Hematopoietic multipotent progenitor cell (in vitro differentiated cells): ENCODE data around the gene PCDHGC3. TPM values are rescaled to one million over a fixed set of nuclear protein-coding genes. Genes with fewer than 3 reads are reported as not detected.
A peak's percentile ranks its signal among the peaks of the same experiment; 100 is the strongest.

Source experiments
- DNase-seq, 3 donors: peaks; one replicate each; pipeline ENCODE4 v3.0.0-alpha.2; 2011 to 2015; ENCODE audit warnings: low read depth in 2 of 3, low spot score in 2 of 3
- total RNA-seq: library from RNA; depleted of rRNA; stranded (reverse); fragments of >200 nt; gene quantifications from one replicate; pipeline ENCODE4 v1.2.3, GENCODE V29; 2012

PCDHGC3 gene
- total RNA-seq, 1 donor = 1.1 TPM

DNA sequence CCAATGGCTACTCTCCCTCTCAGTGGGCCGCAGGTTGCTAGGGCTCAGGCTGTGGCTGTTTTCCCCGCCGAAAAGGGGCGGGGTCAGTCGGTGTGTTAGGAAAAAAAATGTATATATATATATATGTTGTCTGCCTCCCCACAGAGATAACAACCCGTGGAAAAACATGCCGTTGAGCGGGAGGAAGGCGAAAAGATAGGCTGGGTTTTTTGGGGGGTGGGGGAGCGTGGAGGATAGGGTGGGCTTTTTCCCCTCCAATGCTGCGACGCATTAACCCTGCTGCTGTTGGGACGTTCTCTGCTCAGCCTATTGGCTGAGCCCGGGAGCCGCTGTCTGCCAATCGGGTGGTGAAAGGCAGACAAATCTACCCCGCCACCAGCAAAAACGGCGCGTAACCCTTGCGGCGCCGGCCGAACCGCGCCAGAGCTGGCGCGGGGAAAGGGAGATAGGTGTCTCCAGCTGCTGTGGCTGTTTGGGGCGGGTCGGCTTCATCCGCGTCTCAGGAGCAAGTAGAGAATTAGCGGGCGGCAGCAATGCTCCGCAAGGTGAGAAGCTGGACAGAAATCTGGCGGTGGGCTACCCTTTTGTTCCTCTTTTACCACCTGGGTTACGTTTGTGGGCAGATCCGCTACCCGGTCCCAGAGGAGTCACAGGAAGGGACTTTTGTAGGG, 9.0 kb downstream of the PCDHGC3 start, which contains the start of gene PCDHGC4:
PCDHGC4 (plus strand) TSS at position 390 of the 671 bp plus-strand sequence; CDS start at position 534, 144 bp downstream.
- DNase-seq = no peak

DNA sequence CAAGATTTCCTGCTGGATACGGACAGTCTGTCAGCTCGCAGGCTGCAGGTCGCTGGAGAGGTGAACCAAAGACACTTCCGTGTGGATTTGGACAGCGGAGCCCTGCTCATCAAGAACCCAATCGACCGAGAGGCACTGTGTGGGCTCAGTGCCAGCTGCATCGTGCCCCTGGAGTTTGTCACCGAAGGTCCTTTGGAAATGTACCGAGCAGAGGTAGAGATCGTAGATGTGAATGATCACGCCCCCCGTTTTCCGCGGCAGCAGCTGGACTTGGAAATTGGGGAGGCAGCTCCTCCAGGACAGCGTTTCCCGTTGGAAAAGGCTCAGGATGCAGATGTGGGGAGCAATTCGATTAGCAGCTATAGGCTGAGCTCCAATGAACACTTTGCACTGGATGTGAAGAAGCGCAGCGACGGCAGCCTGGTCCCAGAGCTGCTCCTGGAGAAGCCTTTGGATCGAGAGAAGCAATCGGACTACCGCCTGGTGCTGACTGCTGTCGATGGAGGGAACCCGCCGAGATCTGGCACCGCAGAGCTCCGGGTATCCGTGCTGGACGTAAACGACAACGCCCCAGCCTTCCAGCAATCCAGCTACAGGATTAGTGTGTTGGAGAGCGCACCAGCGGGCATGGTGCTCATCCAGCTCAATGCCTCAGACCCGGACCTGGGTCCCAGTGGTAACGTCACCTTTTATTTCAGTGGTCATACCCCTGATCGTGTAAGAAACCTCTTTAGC, 9.7 kb downstream of the PCDHGC3 start:
- no peak for DNase-seq

DNA sequence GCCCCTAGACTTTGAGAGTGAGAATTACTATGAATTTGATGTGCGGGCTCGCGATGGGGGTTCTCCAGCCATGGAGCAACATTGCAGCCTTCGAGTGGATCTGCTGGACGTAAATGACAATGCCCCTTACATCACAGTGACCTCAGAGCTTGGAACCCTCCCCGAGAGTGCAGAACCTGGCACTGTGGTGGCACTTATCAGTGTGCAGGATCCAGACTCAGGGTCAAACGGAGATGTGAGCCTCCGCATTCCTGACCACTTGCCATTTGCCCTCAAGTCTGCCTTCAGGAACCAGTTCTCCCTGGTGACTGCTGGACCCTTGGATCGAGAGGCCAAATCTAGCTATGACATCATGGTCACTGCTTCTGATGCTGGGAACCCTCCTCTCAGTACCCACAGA, 10.3 kb downstream of the PCDHGC3 start:
- no peak for DNase-seq

DNA sequence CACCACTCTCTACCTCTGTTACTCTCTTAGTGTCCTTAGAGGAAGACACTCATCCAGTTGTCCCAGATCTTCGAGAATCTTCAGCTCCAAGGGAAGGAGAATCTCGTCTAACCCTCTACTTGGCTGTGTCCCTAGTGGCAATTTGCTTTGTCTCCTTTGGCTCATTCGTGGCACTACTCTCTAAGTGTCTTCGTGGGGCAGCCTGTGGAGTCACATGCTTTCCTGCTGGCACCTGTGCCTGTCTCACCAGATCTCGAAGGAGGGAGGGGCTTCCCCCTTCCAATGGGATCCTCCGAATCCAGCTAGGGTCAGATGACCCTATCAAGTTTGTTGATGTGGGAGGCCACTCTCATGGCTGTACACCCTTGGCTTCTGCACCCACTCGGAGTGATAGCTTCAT, 11.4 kb downstream of the PCDHGC3 start:
- no peak for DNase-seq

DNA sequence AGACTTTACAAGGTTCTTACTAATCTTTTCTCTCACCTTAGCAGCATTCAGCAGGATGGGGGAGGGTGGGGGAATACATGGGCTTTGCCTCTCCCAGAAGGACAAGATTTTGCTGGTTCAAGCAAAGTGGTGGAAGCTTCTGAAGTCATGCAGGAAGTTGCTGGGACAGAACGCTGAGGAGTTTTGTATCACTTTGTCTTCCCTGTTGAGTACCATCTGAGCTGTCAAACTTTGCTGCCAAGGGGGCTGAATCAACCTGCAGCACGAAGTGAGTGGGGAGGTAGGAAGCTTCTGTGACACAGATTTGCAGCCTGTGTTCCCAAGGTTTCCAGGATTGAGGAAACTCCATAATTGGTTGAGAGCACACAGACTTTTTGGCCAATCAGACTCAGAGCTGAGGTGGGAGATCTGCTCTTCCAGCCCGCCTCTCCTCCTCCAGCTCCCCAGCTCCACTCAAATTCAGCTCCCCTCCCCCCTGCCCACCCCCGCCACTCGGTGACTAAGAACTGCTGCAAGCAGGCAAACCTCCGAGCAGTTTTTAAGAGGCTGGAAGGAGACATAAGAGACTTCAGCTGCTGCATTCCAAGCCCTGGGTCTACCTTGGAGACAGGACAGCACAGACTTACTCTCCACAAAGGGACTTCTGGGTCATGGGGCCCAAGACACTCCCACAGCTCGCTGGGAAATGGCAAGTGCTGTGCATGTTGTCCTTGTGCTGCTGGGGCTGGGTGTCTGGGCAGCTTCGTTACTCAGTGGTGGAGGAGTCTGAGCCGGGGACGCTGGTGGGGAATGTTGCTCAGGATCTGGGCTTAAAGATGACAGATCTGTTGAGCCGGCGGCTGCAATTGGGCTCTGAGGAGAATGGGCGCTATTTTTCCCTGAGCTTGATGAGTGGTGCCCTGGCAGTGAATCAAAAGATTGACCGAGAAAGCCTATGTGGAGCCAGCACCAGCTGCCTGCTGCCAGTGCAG, 13.1 kb downstream of the PCDHGC3 start, which contains the start of gene PCDHGC5:
PCDHGC5 (plus strand) TSS at position 491 of the 971 bp plus-strand sequence; CDS start at position 651, 160 bp downstream.
- no peak for DNase-seq

DNA sequence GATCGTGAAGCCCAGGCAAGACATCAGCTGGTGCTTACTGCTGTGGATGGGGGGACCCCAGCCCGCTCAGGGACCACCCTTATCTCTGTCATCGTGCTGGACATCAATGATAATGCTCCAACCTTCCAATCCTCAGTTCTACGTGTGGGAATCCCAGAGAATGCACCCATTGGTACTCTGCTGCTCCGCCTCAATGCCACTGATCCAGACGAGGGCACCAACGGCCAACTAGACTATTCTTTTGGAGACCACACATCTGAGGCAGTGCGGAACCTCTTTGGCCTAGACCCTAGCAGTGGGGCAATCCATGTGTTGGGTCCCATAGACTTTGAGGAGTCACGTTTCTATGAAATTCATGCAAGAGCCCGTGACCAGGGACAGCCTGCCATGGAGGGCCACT, 14.1 kb downstream of the PCDHGC3 start:
- DNase-seq = no peak

DNA sequence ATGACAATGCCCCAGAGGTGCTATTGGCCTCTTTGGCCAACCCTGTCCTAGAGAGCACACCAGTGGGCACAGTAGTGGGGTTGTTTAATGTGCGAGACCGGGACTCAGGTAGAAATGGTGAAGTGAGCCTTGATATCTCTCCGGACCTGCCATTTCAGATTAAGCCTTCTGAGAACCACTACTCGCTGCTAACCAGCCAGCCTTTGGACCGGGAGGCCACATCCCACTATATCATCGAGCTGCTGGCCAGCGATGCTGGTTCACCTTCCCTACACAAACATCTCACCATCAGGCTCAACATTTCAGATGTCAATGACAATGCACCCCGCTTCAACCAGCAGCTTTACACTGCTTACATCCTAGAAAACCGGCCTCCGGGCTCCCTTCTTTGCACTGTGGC, 14.5 kb downstream of the PCDHGC3 start:
- no peak for DNase-seq

DNA sequence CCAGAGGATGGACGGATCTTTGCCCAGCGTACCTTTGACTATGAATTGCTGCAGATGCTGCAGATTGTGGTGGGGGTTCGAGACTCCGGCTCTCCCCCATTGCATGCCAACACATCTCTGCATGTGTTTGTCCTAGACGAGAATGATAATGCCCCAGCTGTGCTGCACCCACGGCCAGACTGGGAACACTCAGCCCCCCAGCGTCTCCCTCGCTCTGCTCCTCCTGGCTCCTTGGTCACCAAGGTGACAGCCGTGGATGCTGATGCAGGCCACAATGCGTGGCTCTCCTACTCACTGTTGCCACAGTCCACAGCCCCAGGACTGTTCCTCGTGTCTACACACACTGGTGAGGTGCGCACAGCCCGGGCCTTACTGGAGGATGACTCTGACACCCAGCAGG, 15.0 kb downstream of the PCDHGC3 start:
- DNase-seq = no peak

DNA sequence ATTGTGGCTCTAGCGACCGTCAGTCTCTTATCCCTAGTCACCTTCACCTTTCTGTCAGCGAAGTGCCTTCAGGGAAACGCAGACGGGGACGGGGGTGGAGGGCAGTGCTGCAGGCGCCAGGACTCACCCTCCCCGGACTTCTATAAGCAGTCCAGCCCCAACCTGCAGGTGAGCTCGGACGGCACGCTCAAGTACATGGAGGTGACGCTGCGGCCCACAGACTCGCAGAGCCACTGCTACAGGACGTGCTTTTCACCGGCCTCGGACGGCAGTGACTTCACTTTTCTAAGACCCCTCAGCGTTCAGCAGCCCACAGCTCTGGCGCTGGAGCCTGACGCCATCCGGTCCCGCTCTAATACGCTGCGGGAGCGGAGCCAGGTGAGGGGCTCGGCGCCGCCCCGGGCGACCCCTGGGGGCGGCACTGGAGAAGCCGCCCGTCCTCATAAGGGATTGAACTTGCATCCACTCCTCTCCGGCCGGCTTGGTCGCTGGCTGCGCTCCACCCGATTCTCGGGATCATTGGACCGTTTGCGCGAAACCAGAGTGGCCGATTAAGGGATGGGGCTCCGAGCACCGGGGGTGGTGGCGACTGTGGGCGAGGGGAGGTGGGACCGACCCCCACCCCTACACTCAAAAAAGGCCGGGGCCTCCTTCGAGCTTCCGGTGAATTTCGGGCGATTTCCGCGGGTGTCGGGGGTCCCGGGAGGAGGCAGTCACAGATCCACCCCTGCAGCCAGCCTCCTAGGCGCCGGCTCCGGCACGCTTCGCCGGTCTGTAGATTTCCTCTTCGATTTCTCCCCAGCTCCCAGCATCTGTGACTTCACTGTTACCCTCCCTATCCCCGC, 15.8 kb downstream of the PCDHGC3 start:
- no peak for DNase-seq

DNA sequence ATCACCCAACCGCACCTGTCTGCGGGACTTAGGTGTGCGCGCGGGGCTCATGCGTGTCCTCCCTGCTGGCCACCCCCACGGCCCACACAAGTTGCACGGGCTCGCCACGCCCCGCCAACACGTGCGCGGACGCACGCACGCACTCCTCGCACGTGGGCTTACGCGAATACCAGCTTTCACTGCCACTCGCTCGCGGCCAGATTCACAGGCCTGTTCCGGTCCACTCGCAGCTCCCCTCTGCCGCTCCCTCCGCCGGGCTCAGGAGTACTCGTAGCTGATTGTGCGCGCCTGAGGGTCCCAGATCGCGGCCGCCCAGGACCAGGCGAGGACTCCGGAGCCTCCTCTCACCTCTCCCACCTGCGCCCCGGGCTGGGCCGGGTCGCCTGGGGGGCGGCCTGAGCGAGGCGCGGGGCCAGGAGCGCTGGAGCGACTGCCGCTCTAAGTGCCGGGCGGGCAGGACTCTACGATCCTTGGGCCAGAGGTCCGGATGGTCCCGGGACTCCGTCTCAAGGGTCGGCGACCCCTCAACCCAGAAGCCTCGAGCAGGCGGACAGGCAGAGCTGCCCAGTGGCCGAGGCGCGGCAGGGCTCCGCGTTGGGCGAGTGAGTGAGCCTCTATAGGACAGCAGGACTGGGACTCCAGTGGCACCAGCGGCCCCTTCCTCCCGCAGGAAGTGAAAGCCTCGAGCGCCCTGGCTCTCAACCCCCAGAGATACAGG, 16.6 kb downstream of the PCDHGC3 start:
- peak in 1 of 3 donors; percentile 50 for DNase-seq

DNA sequence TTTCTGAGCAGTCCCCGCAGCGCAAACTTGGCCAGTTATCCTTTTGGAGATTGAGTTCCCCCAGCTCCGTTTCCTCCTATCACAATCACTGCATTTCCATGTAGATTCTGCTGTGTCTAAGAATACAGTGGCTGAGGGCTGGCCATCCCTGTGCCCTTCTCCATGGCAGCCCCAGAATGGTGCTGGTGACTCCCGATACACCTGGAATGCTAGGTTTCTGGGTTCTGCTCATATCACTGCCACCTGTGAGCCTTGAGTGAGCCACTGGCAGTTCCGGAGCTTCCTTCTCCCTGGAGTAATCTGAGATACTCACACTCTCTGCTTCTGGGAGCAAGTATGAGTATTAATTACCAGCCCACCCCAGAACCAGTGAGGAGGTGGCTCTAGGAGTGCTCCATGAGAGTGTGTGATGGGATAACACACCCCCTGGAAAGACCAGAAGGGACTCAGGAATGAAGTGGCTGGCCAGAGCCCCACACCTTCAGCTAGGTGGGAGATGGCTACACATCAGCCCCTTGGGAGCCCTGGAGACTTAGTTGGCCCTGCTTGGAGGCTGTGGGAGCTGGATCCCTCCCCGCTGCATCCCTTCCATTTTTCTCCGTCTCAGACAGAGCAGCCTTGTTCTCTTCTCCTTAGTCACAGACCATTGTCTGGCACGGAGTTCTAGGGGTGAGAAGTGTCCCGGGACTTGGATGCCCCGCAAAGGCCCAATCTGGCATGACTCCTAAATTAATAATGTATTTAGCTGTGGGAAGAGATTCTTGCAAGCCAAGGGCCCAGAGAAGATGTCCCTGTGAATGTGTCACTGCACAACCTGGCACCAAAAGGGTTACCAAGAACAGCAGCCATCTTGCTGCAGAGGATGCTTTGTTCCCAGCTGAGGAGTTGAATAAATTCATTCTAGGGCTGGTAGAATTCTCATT, 18.0 kb downstream of the PCDHGC3 start:
- no peak for DNase-seq

DNA sequence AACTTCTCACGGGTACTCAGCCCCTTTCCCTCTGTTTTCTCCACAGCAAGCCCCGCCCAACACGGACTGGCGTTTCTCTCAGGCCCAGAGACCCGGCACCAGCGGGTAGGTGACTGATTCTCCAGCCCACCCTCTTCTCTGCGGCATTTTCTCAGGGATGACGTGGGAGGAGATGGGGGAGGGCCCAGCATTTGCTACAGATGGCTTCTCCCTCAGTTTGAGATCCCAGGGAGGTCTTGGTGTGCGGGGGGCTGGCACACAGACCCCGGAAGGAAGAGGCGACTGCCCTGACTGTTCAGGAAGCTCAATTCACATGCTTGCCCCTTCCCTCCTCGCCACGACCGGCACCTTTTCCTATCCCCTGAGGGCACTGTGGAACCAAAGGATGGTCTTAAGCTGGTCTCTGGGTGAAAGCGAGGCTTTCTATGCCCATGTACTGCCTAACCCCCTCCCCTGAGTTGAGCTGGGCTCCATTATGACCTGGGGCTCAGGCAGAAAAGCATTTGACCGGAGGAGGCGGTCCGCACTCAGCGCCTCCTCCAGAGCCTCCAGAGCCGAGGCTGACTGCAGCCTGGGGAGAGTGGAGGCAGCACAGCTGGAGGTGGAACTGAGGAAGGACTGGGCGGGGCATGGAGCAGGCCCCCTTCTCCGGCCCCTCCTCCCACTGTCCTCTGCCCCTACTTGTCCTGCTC, 19.1 kb downstream of the PCDHGC3 start:
- DNase-seq = no peak

DNA sequence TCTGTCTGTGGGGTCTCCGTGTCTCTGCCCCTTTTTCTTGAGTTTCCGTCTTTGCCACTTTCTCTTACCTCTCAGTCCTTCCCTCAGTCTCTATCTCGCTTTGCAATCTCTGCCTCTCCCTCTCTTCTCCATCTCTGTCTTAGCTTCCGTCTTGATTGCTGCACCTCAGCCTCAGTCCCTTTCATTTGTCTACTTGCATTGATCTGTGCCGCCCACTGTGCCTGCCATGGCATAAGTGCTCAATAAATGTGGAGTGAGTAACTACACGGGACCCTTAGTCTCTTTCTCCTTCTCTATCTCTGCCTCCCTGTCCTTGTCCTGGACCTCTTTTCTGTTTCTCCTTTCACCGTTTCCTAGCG, 19.7 kb downstream of the PCDHGC3 start:
- no peak for DNase-seq

DNA sequence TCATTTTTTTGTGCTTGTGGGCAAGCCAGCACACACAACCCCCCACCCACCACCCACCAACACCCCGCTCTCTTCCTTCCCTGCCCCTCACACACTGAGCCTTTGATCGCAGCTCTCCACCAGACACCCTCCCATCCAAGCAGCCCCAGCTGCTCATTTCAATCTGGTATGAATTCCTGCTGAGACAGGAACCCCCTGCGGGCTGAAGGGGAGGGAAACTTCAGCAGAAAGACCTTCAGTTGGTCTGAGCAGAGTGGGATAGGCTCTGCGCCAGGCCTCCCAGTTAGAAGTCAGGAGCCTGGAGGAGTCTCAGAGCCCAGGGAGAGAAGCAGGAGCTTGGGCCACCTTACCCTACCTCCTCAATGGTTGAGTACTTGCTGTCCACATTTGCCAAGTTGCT, 20.3 kb downstream of the PCDHGC3 start:
- no peak for DNase-seq

DNA sequence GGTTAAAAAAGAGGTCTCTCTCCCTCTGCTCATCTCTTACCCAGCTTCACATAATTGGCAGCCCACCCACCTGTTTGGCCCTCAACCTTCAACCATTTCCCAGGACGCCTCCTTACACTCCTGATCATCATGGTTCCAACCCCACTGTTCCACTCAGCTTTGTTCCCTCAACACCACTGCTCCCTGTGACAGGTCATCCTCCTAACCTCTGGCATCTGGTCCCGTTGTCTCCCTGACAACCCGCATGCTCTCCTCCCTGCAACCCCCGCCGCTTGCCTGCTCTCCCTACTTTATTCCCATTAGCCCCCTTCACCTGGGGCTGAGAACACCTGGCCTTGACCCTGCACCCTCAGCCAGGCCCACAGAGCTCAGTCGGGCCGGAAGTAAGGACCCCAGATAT, 26.0 kb downstream of the PCDHGC3 start:
- DNase-seq = no peak

DNA sequence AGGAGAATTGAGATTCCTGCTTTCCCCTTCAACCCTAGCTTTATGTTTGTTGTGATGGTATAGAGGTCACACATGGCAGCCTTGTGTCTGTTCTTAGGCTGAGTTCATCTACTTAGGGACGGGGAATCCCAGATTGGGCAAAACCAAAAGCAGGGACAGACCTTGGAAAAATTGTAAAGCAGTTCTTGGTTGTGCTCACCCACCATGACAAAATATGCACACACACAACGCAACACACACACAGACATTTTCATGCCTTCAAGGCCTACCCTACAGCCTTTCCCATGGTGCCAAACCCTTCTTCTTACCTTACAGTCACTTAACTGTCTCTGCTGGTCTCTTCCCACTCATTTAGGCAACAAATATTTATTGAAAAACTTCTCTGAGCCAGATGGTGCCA, 27.9 kb downstream of the PCDHGC3 start:
- DNase-seq = no peak

DNA sequence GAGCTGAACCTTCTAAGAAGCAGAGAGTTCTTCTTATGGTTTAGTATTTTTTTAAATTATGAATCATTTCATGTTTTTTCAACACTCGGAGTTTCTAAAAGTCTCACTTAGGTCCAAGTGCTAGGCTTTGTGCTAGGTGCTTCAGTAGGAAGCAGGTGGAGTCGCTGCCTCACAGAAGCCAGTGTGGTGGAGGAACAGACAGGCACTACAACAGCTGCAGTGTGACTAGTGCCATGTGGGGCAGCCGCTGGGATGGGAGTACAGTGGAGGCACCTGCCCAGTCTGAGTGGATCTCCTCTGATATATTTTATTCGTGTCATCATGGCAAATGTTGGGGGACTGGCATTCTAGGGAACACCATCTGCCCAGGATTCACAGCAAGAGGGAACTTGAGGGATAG, 28.4 kb downstream of the PCDHGC3 start:
- DNase-seq = no peak
